Astrocyte (in vitro differentiated cells and primary cell): ENCODE measurements around the gene RALGDS.

Experiments
- EZH2 ChIP-seq: IDR thresholded peaks from 2 replicates; pipeline ENCODE4 v1.6.1; 2012; ENCODE audit warnings: mild to moderate bottlenecking, low read length, inconsistent platforms; ENCODE audit not compliant: insufficient read depth
- TF ChIP-seq, protein P1 (sequence below): IDR thresholded peaks from 2 replicates; pipeline ENCODE4 v1.5.1; 2011; ENCODE audit warnings: low read depth, mild to moderate bottlenecking, inconsistent platforms, low read length, moderate library complexity; ENCODE audit not compliant: insufficient read depth

DNA sequence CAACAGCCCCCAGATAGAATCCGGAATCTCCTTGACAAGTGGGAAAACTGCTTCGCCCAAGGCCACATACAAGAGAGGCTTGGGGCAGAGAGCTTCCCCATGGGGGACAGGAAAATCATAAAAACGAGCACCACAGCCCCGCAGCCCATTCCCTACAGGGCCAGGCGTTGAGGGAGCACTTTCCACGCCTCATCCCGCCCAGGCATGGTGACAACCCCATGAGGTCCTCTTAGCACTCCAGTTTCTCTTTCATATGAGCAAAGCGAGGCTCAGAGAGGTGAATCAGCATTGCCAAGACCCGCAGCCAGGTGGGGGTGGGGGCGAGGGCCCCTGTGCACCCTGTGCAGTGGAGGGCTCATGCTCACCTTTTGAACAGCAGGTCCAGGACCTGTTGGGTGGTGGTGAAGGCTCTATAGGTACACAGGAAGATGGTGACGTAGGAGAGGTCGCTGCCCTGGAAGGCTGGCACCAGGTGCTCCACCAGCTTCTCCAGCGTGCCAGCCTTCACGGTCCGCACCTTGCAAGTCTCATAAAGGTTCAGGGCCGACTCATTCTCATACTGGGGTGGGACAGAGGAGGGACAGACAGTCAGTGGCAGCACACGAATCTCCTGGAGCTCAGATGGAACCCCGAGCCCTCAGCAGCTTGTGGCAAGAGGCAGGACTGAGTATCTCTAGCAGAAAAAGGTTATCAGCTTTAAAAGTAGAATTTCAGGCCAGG, 10.9 kb downstream of the RALGDS start:
- TF ChIP-seq, protein P1, sequence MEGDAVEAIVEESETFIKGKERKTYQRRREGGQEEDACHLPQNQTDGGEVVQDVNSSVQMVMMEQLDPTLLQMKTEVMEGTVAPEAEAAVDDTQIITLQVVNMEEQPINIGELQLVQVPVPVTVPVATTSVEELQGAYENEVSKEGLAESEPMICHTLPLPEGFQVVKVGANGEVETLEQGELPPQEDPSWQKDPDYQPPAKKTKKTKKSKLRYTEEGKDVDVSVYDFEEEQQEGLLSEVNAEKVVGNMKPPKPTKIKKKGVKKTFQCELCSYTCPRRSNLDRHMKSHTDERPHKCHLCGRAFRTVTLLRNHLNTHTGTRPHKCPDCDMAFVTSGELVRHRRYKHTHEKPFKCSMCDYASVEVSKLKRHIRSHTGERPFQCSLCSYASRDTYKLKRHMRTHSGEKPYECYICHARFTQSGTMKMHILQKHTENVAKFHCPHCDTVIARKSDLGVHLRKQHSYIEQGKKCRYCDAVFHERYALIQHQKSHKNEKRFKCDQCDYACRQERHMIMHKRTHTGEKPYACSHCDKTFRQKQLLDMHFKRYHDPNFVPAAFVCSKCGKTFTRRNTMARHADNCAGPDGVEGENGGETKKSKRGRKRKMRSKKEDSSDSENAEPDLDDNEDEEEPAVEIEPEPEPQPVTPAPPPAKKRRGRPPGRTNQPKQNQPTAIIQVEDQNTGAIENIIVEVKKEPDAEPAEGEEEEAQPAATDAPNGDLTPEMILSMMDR = no peak
- no peak for TF ChIP-seq EZH2
